ENCODE data around the gene STK24. TPM values are rescaled to one million over a fixed set of nuclear protein-coding genes. Genes with fewer than 3 reads are reported as not detected.
A peak's percentile ranks its signal among the peaks of the same experiment; 100 is the strongest.

STK24 gene
- total RNA-seq, 1 experiment from 2014 or later, result 107 TPM

DNA sequence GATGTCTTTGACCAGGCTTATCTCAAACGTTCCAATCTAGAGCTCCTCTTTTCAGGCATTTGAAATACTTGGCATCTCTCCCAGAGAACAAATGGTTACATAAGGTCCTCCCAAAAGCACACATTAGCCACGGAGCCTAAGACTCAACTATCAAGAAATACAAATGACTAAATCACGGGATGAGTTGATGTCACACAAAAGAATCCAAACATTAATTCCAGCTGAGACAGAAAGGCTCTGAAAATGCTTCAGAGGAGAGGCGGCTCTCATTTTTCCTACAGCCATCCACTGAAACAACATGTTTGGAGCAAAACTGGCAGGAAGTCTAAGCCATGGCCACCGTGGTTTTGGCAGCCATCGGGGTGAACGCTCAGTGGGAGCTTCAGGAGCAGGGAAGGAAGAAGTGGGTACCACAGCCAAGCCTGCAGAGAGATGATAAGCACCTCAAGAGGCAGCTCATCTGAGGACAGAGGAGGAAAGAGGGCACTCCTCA is 122.5 kb downstream of the STK24 start:
- Histone ChIP-seq H3K4me3 (ENCODE audit: insufficient read depth, low read depth, low read length) (no peak overlapping the region), H3K27me3 (ENCODE audit: control insufficient read depth, insufficient read depth, low read length) (no peaks in the 10 kb centered on the region), H3K36me3 (replicated peaks; ENCODE audit: control insufficient read depth, insufficient read depth, low read length) (peaks cover 10% of the 10 kb centered on the region)
- no peak for DNase-seq

DNA sequence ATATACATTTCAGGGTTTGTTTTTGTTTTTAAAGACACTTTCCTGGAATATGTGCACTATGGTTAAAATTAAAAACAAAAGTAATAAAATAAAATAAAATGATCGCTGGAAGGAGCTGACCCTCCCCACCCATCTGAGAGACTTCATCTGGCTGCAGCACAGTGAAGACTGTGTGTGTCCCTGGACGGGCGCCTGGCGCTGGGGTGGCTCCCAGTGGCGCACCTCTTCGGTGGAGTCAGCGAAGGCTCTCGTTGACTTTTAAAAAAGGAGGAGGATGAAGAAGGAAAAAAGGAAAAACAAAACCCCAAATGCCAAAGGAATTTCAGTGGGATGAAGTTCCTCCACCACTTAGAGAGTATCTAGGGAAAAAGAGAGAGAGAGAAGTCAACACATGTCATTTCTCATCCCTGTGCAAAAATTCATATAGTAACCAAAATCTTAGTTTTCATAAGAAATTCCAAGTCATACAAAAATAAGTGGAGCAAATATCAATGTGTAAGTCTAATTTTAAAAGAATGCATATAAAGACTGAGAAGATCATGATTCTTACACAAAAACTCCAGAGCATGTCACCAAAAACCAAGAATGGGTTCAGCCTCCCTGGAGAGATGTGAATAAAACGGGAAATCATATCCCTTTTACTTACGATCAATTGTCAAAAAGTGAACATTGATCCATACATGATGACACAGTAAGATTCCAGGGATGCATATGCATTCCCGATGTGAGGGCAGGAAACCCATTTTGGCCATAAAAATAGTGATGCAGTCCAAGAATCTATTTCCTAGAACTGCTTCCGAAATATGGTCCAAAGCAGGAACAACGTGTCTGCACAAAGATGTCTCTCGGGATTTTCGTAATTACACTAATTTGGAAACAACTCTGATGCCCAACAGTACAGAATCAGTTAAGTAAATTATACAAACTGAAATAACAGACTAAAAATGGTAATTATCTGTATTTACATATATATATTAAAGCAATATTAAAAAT is 123.8 kb downstream of the STK24 start:
- Histone ChIP-seq H3K36me3 (replicated peaks; ENCODE audit: control insufficient read depth, insufficient read depth, low read length) (peaks cover 14% of the 10 kb centered on the region), H3K4me3 (ENCODE audit: insufficient read depth, low read depth, low read length) (no peak overlapping the region), H3K27me3 (ENCODE audit: control insufficient read depth, insufficient read depth, low read length) (no peaks in the 10 kb centered on the region)
- DNase-seq, result no peak

DNA sequence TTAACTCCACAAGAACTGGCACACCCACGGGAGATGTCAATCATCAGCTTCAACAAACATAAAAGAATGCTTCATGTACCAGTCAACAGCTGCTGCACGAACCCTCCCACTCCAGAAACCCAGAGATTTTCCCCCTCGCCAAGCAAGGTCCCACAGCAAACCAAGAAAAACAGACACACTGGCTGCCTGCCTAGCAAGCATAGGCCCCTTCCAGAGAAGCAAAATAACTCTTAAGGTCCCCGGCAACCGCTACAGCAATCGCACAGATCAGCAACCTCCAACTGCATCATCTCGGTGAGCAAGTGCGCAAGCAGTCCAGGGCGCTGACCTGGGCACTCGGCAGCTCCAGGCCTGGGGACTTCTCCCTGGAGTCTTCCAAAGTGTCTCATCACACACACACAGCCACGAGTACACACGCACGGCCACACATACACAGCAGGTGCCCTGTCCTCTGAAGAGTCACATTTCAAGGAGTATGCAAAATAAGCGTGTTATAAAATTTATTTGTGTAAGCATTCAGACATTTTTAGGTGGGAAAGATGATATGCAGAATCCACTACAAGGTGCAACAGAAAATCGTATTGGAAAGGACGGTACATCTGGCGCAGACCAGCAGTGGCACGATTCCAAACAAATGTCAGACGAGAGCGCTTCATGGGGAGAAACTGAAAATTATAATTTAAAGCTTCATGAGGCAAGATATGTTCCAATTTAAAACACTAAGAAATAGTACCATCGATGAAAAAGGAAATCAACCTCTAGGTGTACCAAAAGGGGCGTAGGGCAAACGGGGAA is 125.0 kb downstream of the STK24 start:
- Histone ChIP-seq H3K36me3 (replicated peaks; ENCODE audit: control insufficient read depth, insufficient read depth, low read length) (peaks cover 20% of the 10 kb centered on the region), H3K4me3 (ENCODE audit: insufficient read depth, low read depth, low read length) (no peak overlapping the region), H3K27me3 (ENCODE audit: control insufficient read depth, insufficient read depth, low read length) (no peaks in the 10 kb centered on the region)
- DNase-seq, result no peak

DNA sequence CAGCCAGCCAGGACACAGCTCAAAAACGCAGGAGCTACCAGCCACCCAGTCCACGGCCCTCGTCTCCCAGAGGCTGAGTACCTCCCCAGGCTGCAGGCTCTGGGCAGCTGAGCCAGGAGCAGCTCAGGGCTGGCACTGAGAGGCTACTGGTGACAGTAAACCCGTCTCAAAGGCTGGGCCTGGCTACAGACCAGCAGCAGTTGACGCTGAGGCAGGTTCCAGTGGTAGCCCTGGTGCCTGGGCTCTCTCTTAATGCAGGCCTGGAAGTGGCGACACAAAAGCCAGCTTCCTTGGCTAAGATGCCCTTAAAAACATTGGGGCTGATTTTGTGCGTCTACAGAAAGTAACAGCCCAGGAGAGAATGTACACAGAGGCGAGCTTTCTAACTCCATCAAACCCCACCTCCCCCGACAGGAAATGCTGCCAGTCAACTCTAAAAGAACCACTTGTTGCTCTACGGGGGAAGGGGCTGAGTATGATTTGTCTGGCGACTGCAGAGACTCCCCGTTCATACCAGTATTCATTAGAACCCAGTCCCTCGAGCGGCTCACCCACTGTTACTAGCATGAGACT is 126.3 kb downstream of the STK24 start:
- Histone ChIP-seq H3K27me3 (ENCODE audit: control insufficient read depth, insufficient read depth, low read length) (no peaks in the 10 kb centered on the region), H3K36me3 (replicated peaks; ENCODE audit: control insufficient read depth, insufficient read depth, low read length) (peaks cover 13% of the 10 kb centered on the region), H3K4me3 (ENCODE audit: insufficient read depth, low read depth, low read length) (no peak overlapping the region)
- peak; percentile 68 for DNase-seq

DNA sequence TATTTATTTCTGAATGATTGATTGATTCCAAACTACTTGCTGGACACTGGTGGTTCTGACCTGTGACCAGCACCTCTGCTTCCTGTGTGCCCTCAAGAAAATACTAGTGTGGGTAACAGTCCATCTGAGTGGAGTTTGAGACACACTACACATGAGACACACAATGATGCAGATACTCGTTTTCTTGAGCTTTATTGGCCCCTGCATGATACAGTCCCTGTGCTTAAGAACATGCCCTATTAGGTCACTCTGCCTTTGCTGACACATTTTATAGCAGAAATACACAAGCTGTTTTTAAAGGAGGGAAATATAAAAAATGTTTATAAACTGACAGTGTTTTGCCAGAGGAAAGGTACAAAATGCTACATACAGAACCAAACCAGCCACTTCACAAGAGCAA is 126.9 kb downstream of the STK24 start:
- no peak for DNase-seq
- H3K36me3 ChIP-seq (replicated peaks; ENCODE audit: control insufficient read depth, insufficient read depth, low read length), result peaks cover 13% of the 10 kb centered on the region
- no peaks in the 10 kb centered on the region for H3K27me3 ChIP-seq (ENCODE audit: control insufficient read depth, insufficient read depth, low read length)
- H3K4me3 ChIP-seq (ENCODE audit: insufficient read depth, low read depth, low read length), result no peak overlapping the region

DNA sequence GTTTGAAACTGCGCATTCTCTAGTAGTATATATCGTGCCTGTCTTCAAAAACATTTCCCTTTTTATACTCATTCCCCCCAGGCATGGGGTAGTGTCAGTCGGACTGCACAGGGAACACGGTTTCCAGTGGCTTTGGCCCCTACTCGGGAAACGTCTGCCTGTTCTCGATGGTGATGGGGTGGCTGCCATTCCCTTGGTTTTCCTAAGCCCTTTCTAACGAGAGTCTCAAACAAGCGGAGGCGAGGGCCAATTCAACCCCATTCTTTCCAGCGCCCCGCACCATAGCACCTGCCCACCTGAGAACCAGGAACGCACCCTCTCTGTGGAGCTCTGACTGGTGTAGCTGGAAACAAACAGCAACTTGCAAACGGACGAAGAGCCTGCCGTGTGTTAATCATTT is 127.6 kb downstream of the STK24 start:
- DNase-seq, result no peak
- H3K27me3 ChIP-seq (ENCODE audit: control insufficient read depth, insufficient read depth, low read length), result no peaks in the 10 kb centered on the region
- H3K4me3 ChIP-seq (ENCODE audit: insufficient read depth, low read depth, low read length), result no peak overlapping the region
- peaks cover 12% of the 10 kb centered on the region for H3K36me3 ChIP-seq (replicated peaks; ENCODE audit: control insufficient read depth, insufficient read depth, low read length)

DNA sequence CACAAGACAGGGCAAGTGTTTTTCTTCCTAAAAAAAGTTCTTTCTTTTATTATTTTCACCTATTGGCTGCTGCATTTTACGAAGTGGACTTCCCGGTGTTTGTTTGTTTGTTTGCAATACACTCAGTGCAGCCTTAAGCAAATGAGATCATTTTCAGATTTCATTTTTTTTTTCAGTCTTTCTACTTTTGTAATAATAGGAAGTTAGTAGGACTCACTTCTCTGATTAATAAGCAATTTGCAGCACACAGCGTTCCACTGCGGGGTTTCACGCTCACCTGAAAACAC is 128.3 kb downstream of the STK24 start:
- Histone ChIP-seq H3K4me3 (ENCODE audit: insufficient read depth, low read depth, low read length) (no peak overlapping the region), H3K36me3 (replicated peaks; ENCODE audit: control insufficient read depth, insufficient read depth, low read length) (peaks cover 12% of the 10 kb centered on the region), H3K27me3 (ENCODE audit: control insufficient read depth, insufficient read depth, low read length) (no peaks in the 10 kb centered on the region)
- DNase-seq, result no peak

DNA sequence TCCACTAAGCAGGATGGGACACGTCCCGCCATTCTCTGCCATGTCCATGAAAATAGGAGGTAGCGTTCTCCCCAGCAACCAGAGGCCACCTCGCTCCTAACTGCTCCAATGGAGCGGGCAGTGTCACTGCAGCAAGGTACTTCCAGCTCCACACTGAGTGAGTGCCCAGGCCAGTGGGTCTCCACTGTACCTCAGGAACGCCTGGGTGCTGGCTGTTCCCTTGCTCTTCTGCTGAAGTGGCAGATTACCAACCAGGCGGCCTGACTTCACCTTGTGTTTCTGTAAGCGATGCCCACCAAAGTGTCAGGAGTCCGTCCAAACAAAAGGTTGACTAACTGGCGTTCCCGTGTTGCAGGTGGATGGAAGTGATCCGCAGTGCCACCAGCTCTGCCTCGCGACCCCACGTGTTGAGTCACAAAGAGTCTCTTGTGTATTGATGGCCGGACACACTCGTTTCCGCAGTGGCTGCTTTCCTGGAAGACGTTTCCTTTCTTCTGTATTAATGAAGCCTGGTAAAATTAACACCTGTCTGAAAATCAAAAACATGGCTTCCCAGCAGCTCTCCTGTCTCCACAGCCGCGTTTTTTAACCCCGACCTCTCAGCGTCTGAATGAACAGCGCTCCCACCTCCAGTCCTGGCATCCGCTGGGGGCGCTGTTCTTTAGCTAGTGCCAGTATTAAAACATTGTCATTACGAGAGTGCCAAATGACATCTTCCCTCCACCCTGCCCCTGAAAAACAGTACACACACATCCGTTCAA is 128.8 kb downstream of the STK24 start:
- Histone ChIP-seq H3K36me3 (replicated peaks; ENCODE audit: control insufficient read depth, insufficient read depth, low read length) (peaks cover 12% of the 10 kb centered on the region), H3K4me3 (ENCODE audit: insufficient read depth, low read depth, low read length) (no peak overlapping the region), H3K27me3 (ENCODE audit: control insufficient read depth, insufficient read depth, low read length) (no peaks in the 10 kb centered on the region)
- peak; percentile 88 for DNase-seq

DNA sequence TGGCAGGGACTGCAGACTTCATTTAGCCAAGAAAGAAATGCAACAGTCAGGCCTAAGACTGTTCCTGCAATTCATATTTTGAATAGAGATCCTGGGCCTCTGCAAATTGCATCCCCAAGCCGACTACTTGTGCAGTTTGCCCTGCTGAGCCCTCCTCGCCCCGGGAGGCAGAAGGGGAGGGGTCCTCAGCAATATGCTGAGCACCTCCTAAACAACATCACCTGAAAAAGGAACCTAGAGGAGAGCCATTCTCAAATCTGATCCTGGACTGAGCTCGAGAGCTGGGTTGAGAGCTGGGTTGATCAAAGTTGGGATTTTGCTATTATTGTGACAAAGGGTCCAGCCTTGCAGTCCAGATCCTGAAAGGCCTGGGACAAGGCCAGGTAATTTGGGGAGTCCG is 129.8 kb downstream of the STK24 start:
- peaks cover 12% of the 10 kb centered on the region for H3K36me3 ChIP-seq (replicated peaks; ENCODE audit: control insufficient read depth, insufficient read depth, low read length)
- DNase-seq, result no peak
- no peak overlapping the region for H3K4me3 ChIP-seq (ENCODE audit: insufficient read depth, low read depth, low read length)

DNA sequence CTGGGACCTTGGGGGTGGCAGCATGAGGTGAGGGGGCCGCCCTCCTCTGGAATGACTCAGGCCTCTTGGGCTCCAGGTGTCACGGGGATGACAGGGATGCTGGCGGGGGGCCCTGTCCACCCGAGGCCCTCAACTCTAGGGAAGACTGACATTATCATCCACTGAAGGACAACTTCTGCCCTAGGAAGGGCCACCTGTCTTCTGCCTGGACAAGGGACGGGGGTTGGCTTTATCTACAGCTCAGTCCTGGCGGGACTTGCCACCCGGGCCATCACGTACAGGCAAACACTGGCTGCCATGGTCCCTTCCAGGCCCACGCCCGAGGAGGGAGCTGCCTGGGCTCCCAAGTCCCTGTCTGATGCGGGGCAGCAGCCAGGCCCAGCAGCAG is 130.7 kb downstream of the STK24 start:
- no peaks in the 10 kb centered on the region for H3K27me3 ChIP-seq (ENCODE audit: control insufficient read depth, insufficient read depth, low read length)

More for the DNA sequence above, 129.8 kb downstream of the STK24 start:
- H3K27me3 ChIP-seq (ENCODE audit: control insufficient read depth, insufficient read depth, low read length), result no peaks in the 10 kb centered on the region

DNA sequence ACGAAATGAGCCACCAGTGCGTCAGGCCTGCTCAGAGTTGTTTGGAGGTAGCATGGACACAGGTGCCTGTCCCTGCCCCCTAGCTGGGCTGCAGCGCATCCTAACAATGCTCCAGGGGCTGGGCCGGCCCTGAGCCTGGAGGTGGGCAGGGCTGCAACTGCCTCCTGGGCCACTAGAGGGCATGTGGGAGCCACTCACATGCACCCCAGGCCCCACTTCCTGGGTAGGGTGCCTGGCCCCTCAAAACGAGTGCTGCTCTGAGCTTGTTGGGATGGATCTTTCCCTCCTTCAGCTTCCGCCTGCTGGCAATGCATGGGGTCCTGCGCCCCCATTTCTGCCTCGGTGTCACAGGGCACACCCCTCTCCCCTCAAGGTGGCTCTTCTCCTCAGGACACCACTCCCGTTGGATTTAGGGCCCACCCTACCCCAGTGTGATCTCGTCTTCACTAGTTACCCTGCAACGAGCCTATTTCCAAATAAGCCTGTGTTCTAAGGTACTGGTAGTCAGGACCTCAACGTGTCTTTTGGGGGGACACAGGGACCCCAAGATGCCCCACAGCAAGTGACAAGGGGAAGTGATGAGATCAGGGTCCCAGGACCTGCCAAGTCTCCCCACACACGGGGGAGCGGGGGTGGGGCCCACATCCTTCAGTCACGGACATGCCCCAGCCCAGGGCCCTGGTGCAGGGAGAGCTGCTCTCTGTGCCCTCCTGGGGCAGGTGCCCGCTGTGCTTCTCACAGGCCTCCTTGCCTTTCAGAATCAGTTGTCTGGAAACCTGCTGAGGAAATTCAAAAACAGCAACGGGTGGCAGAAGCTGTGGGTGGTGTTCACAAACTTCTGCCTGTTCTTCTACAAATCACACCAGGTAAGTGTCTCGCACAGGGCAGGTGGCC is 131.3 kb downstream of the STK24 start:
- no peak overlapping the region for H3K4me3 ChIP-seq (ENCODE audit: insufficient read depth, low read depth, low read length)
- H3K27me3 ChIP-seq (ENCODE audit: control insufficient read depth, insufficient read depth, low read length), result no peaks in the 10 kb centered on the region
- DNase-seq, result peak; percentile 96
- peaks cover 12% of the 10 kb centered on the region for H3K36me3 ChIP-seq (replicated peaks; ENCODE audit: control insufficient read depth, insufficient read depth, low read length)

More for the DNA sequence above, 130.7 kb downstream of the STK24 start:
- Histone ChIP-seq H3K36me3 (replicated peaks; ENCODE audit: control insufficient read depth, insufficient read depth, low read length) (peaks cover 12% of the 10 kb centered on the region), H3K4me3 (ENCODE audit: insufficient read depth, low read depth, low read length) (no peak overlapping the region)
- no peak for DNase-seq

DNA sequence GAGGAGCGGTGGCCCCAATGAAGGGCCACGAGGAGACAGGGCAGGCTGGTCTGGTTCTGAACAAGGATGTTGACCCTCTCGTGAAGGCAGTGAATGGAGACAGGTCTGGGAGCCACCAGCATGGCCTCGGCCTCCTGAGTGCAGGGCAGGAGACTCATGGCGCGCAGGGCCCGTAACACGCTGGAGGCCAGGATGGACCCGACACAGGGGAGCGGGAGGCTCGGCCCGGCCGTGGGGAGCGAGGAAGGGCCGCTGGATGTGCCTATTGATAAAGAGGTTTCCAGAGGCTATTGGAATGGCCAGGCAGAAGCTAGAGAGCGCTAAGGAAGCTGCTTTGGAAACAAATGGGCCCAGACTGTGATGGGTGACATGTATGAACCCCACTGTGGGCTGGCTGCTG is 132.5 kb downstream of the STK24 start:
- peaks cover 12% of the 10 kb centered on the region for H3K36me3 ChIP-seq (replicated peaks; ENCODE audit: control insufficient read depth, insufficient read depth, low read length)
- no peaks in the 10 kb centered on the region for H3K27me3 ChIP-seq (ENCODE audit: control insufficient read depth, insufficient read depth, low read length)
- no peak overlapping the region for H3K4me3 ChIP-seq (ENCODE audit: insufficient read depth, low read depth, low read length)
- DNase-seq, result no peak

DNA sequence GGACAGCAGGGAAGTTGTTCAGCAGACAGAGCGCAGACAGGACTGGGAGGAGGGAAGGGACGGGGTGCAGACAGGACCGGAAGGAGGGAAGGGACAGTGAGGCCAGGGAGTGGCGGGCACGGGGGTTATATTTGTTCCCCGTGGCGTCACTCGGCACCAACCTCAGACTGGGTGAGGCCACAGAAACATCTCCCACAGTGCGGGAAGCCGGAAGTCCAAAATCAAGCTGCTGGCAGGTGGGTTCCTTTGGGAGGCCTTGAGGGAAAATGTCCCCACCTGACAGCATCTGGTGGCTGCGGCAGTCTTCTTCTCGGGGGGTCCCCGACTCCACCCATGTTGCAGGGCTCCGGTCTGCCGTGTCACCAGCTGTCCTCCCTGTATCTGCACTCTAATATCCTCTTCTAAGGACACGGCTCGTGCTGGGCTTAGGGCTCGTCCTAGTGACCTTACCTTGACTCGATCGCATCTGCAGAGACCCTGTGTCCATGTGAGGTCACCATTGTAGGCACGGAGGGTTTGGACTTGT is 133.0 kb downstream of the STK24 start:
- H3K36me3 ChIP-seq (replicated peaks; ENCODE audit: control insufficient read depth, insufficient read depth, low read length), result peaks cover 10% of the 10 kb centered on the region
- DNase-seq, result no peak
- H3K4me3 ChIP-seq (ENCODE audit: insufficient read depth, low read depth, low read length), result no peak overlapping the region
- H3K27me3 ChIP-seq (ENCODE audit: control insufficient read depth, insufficient read depth, low read length), result no peaks in the 10 kb centered on the region
